H9 (cell line): ENCODE data around the gene PTTG1IP. TPM values are rescaled to one million over a fixed set of nuclear protein-coding genes. Genes with fewer than 3 reads are reported as not detected.

Source experiments
- DNase-seq: peaks from one replicate; pipeline ENCODE4 v3.0.0-alpha.2; 2017
- H2AFZ ChIP-seq: one replicate; pipeline ENCODE4 v1.6.1; 2013; ENCODE audit warnings: mild to moderate bottlenecking, low read length, control low read depth, moderate library complexity
- H2AK5ac ChIP-seq: 2 replicates; pipeline ENCODE4 v1.6.1; 2013; ENCODE audit warnings: low read length, control low read depth, mixed read lengths; ENCODE audit not compliant: insufficient read length
- H2BK120ac ChIP-seq: one replicate; pipeline ENCODE4 v1.6.1; 2013; ENCODE audit warnings: low read depth, mild to moderate bottlenecking, low read length, control low read depth, inconsistent platforms; ENCODE audit not compliant: poor library complexity, severe bottlenecking
- H2BK12ac ChIP-seq: 2 replicates; pipeline ENCODE4 v1.6.1; 2013; ENCODE audit warnings: low read length, control low read depth, mixed read lengths, low read depth; ENCODE audit not compliant: insufficient read length
- H2BK15ac ChIP-seq: 2 replicates; pipeline ENCODE4 v1.6.1; 2013; ENCODE audit warnings: low read depth, low read length, control low read depth
- H2BK20ac ChIP-seq: one replicate; pipeline ENCODE4 v1.6.1; 2013; ENCODE audit warnings: low read depth, mild to moderate bottlenecking, low read length, control low read depth, inconsistent platforms; ENCODE audit not compliant: poor library complexity, severe bottlenecking
- H2BK5ac ChIP-seq: 2 replicates; pipeline ENCODE4 v1.6.1; 2013; ENCODE audit warnings: low read length, control low read depth, mixed read lengths; ENCODE audit not compliant: insufficient read length
- H3K14ac ChIP-seq: 2 replicates; pipeline ENCODE4 v1.6.1; 2013; ENCODE audit warnings: low read length, control low read depth; ENCODE audit not compliant: insufficient read depth
- H3K18ac ChIP-seq: 2 replicates; pipeline ENCODE4 v1.6.1; 2013; ENCODE audit warnings: low read depth, mild to moderate bottlenecking, mixed read lengths, low read length, control low read depth; ENCODE audit not compliant: insufficient read length
- H3K23ac ChIP-seq: 2 replicates; pipeline ENCODE4 v1.6.1; 2013; ENCODE audit warnings: low read length, control low read depth, mixed read lengths, low read depth; ENCODE audit not compliant: insufficient read length
- H3K23me2 ChIP-seq: 2 replicates; pipeline ENCODE4 v1.6.1; 2013; ENCODE audit warnings: low read depth, mild to moderate bottlenecking, mixed read lengths, low read length, control low read depth; ENCODE audit not compliant: insufficient read length, poor library complexity, severe bottlenecking
- H3K27ac ChIP-seq: 2 replicates; pipeline ENCODE4 v1.5.1; 2013; ENCODE audit warnings: low read length, control low read depth, mixed read lengths, low read depth; ENCODE audit not compliant: insufficient read length
- H3K27me3 ChIP-seq: 2 replicates; pipeline ENCODE4 v1.6.1; 2013; ENCODE audit warnings: low read length, control low read depth, inconsistent platforms; ENCODE audit not compliant: insufficient read depth
- H3K4ac ChIP-seq: 2 replicates; pipeline ENCODE4 v1.6.1; 2013; ENCODE audit warnings: low read depth, mild to moderate bottlenecking, control low read depth, inconsistent platforms, low read length, moderate library complexity
- H3K4me1 ChIP-seq: 2 replicates; pipeline ENCODE4 v1.6.1; 2013; ENCODE audit warnings: low read length, control low read depth, inconsistent platforms; ENCODE audit not compliant: insufficient read depth
- H3K4me2 ChIP-seq: 2 replicates; pipeline ENCODE4 v1.6.1; 2013; ENCODE audit warnings: low read length, control low read depth, mixed read lengths; ENCODE audit not compliant: insufficient read length, insufficient read depth
- H3K56ac ChIP-seq: 2 replicates; pipeline ENCODE4 v1.6.1; 2013; ENCODE audit warnings: low read depth, mild to moderate bottlenecking, mixed read lengths, low read length, control low read depth; ENCODE audit not compliant: insufficient read length
- H3K79me1 ChIP-seq: 2 replicates; pipeline ENCODE4 v1.6.1; 2013; ENCODE audit warnings: low read depth, mild to moderate bottlenecking, moderate library complexity, low read length, control low read depth, inconsistent platforms; ENCODE audit not compliant: insufficient read depth, poor library complexity, severe bottlenecking
- H3K79me2 ChIP-seq: 2 replicates; pipeline ENCODE4 v1.6.1; 2013; ENCODE audit warnings: low read length, control low read depth, inconsistent platforms; ENCODE audit not compliant: insufficient read depth
- H3K9ac ChIP-seq: 2 replicates; pipeline ENCODE4 v1.6.1; 2013; ENCODE audit warnings: low read length, control low read depth, mixed read lengths; ENCODE audit not compliant: insufficient read length; ENCODE audit errors: extremely low read depth
- H3K9me3 ChIP-seq: one replicate; pipeline ENCODE4 v1.6.1; 2013; ENCODE audit warnings: low read depth, low read length, inconsistent platforms; ENCODE audit not compliant: control insufficient read depth
- H3T11ph ChIP-seq: one replicate; pipeline ENCODE4 v1.6.1; 2013; ENCODE audit warnings: mild to moderate bottlenecking, low read length, control low read depth, inconsistent platforms
- H4K20me1 ChIP-seq: one replicate; pipeline ENCODE4 v1.6.1; 2013; ENCODE audit not compliant: control insufficient read depth, insufficient read length, insufficient read depth
- H4K5ac ChIP-seq: 2 replicates; pipeline ENCODE4 v1.6.1; 2013; ENCODE audit warnings: low read depth, mild to moderate bottlenecking, mixed read lengths, low read length, control low read depth; ENCODE audit not compliant: insufficient read length
- H4K8ac ChIP-seq: replicated peaks from 2 replicates; pipeline ENCODE4 v1.6.1; 2013; ENCODE audit warnings: low read length, control low read depth, mixed read lengths, low read depth; ENCODE audit not compliant: insufficient read length
- H4K91ac ChIP-seq: 2 replicates; pipeline ENCODE4 v1.6.1; 2013; ENCODE audit warnings: low read depth, mild to moderate bottlenecking, moderate library complexity, mixed read lengths, low read length, control low read depth; ENCODE audit not compliant: insufficient read length
- H3K27ac Mint-ChIP-seq, 3 experiments: 2 replicates in 2 of 3; 3 replicates in 1 of 3; pipeline ENCODE4 v1.8.0; 2020 to 2021; ENCODE audit warnings: mixed read lengths in 3 of 3, mild to moderate bottlenecking in 1 of 3, moderate library complexity in 1 of 3
- H3K27me3 Mint-ChIP-seq: 2 replicates; pipeline ENCODE4 v1.8.0; 2021; ENCODE audit warnings: low read depth, mild to moderate bottlenecking, moderate library complexity, mixed read lengths
- H3K36me3 Mint-ChIP-seq, 3 experiments: 2 replicates in 2 of 3; 3 replicates in 1 of 3; pipeline ENCODE4 v1.8.0; 2020 to 2021; ENCODE audit warnings: low read depth in 3 of 3, mixed read lengths in 3 of 3; ENCODE audit not compliant: insufficient read depth in 1 of 3
- H3K4me1 Mint-ChIP-seq, 2 experiments: 2 replicates each; pipeline ENCODE4 v1.8.0; 2020; ENCODE audit warnings: mixed read lengths in 2 of 2
- H3K4me3 Mint-ChIP-seq, 2 experiments: 2 replicates in 1 of 2; 3 replicates in 1 of 2; pipeline ENCODE4 v1.8.0; 2020 to 2021; ENCODE audit warnings: mild to moderate bottlenecking in 2 of 2, mixed read lengths in 2 of 2, moderate library complexity in 1 of 2
- H3K9me3 Mint-ChIP-seq, 2 experiments: 2 replicates in 1 of 2; 3 replicates in 1 of 2; pipeline ENCODE4 v1.8.0; 2020; ENCODE audit warnings: mild to moderate bottlenecking in 2 of 2, mixed read lengths in 2 of 2, moderate library complexity in 1 of 2
- CTCF ChIP-seq: fragments of 200-600 bp; sonication (generic); conservative IDR thresholded peaks from 3 replicates; pipeline ENCODE4 v1.8.0; 2021; ENCODE audit warnings: antibody characterized with exemption, mild to moderate bottlenecking
- WGBS: extraction: QIAGEN DNeasy Blood & Tissue Kit; methylation state at CpG from one replicate; pipeline ENCODE4 v1.1.7; 2013; ENCODE audit warnings: missing lambda C conversion rate, low lambda C conversion rate, mixed read lengths; ENCODE audit not compliant: insufficient read length; ENCODE audit errors: extremely low coverage; 5-methylcytosine and 5-hydroxymethylcytosine counted together
- total RNA-seq: library from RNA; stranded (reverse); gene quantifications from 2 replicates; pipeline ENCODE4 v1.2.1, GENCODE V29; 2021

PTTG1IP gene
- total RNA-seq, 1 experiment from 2014 or later = 107 TPM

GRCh38 chr21:44885615-44886014, 12.1 kb upstream of the PTTG1IP start:
- Histone ChIP-seq H4K8ac (no peak overlapping the region), H2BK120ac (no peak overlapping the region), H3K27me3 (no peaks in the 10 kb centered on the region), H4K20me1 (no peaks in the 10 kb centered on the region), H2BK15ac (no peak overlapping the region), H2BK20ac (no peak overlapping the region), H3T11ph (no peak overlapping the region), H3K4me2 (no peak overlapping the region), H2BK5ac (no peak overlapping the region), H3K27ac (no peak overlapping the region), H3K9ac (no peak overlapping the region), H3K9me3 (no peaks in the 10 kb centered on the region), H4K5ac (no peak overlapping the region), H3K56ac (no peak overlapping the region), H2AFZ (no peak overlapping the region), H3K79me1 (no peaks in the 10 kb centered on the region), H3K23ac (no peak overlapping the region), H4K91ac (no peak overlapping the region), H3K18ac (no peak overlapping the region), H3K23me2 (no peaks in the 10 kb centered on the region), H2BK12ac (no peak overlapping the region), H3K14ac (no peak overlapping the region), H3K79me2 (no peaks in the 10 kb centered on the region), H2AK5ac (no peak overlapping the region), H3K4ac (no peak overlapping the region), H3K4me1 (no peaks in the 10 kb centered on the region)
- no peak overlapping the region for H3K4me3 Mint-ChIP-seq
- no peak for DNase-seq
- no peaks in the 10 kb centered on the region for H3K4me1 Mint-ChIP-seq
- TF ChIP-seq CTCF = no peak
- no peak overlapping the region for H3K27ac Mint-ChIP-seq
- WGBS = no CpG with 5 or more reads among the region's 11 CpGs
- peaks cover 6% of the 10 kb centered on the region for H3K27me3 Mint-ChIP-seq
- H3K9me3 Mint-ChIP-seq = no peaks in the 10 kb centered on the region; a peak in 1 of 5 replicates
- no peaks in the 10 kb centered on the region for H3K36me3 Mint-ChIP-seq
